Putamen (tissue), 1 donor: Measurements from ENCODE around the gene GNAL.
A peak's percentile ranks its signal among the peaks of the same experiment; 100 is the strongest.

ENCODE experiments used
- DNase-seq: peaks from one replicate; pipeline ENCODE4 v3.0.0-alpha.2; 2016; ENCODE audit warnings: low spot score

Gene GNAL

DNA sequence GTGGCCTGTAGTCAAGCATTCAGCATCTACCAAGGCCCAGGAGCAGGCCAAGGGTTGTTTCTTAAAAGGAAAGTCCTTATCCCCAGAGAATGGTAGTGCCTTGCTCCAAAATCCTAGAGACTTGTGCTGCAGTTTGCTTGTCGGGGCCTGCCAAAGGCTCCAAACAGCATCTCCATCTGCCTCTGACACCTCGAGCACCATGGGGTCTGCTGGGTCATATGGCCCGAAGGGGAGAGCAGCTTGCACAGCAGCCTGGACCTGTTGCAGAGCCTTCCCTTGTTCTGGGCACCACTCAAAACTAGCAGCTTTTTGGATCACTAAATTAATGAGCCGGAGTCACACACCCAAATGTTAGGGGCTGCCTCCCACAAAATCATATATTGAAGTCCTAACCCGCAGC, 35.7 kb downstream of the GNAL start:
- no peak for DNase-seq

DNA sequence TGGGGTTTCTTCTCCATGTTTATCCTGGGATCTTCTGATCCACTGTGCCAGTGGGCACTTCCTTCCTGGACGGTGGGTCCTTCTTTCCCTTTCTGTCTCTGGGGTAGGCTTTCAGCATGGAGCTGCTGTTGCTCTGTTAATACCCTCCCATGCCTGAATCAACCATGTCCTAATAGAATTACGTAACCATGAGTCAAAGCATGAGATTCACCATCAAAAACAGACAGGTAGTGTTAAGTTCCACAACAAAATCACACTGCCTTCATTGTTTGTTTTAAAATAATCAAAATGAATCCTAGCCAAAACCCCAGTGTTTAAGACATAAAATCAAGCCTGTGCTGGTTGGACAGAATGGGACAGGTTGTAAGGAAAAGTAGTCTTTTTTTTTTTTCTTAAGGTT, 37.5 kb downstream of the GNAL start:
- DNase-seq: no peak

DNA sequence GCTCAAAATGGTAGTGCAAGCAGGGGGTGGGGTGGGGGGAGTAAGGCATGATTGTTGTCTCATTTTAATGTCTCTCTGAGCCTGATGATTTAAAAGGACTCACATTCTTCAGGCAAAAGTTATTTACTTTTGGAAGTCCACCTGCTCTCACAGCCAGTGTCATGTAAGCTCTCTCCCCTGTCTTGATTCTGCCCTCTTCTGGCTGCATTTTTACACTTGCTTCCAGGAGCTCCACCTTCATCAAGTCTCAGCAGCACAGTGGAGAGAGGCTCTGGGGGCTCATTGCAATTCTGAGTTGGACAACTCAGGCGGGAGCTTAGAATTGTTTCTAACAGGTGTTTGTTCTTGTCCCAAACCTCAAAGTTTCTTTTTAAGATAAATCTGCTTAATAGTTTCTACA, 39.2 kb downstream of the GNAL start:
- no peak for DNase-seq

DNA sequence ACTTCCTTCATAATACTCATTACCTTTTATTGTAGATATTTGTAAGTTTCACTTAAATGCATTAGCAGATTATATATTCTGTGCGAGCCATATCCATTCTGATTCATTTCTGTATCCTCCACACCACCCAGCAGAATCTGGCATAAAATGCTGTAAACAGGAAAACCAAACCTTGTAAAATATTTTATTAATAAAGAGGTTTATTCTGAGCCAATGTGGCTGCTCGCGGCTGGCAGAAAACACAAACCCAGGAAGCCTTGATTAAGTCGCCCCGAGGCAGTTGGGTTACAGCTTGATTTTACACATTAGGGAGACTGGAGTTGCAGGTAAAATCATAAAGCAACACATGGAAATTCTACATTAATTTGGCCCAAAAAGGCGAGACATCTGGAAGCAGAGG, 40.5 kb downstream of the GNAL start:
- no peak for DNase-seq

DNA sequence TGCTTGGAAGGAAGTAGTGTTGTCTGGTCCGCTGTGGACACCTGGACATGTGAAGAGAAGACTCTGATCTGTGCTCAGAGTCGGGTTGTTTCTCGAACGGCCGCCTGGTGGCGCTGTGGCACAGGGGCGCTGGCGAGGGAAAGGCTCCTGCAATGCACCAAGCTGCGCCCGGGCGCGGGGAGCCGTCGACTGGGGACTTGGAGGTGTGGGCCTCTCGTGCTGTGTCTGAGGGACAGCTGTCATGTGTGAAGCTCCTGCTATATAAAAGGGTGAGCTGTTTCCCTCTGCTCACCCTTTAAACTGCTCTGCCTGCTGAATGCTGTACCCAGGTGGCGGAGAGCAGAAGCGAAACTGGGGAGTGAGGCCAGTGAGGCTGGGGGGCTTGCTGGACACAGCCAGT, 44.0 kb downstream of the GNAL start:
- DNase-seq: peak; percentile 54

DNA sequence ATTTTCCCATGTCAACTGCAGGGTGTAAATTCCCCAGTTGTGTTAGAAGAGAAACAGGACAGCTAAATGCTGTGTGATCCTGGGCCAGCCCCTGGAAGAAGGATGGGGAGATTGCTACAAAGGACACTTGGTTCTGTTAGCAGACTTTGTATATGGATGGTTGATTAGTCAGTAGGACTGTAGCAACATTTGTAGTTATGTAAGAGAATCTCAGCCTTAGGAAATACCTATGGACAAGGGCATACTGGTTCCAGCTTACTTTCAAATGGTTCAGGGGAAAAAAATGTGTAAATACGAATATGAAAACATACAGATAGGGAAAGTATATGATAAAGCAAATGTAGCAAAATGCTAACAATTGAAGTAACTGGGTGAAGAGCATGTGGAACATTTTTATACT, 47.6 kb downstream of the GNAL start:
- no peak for DNase-seq

DNA sequence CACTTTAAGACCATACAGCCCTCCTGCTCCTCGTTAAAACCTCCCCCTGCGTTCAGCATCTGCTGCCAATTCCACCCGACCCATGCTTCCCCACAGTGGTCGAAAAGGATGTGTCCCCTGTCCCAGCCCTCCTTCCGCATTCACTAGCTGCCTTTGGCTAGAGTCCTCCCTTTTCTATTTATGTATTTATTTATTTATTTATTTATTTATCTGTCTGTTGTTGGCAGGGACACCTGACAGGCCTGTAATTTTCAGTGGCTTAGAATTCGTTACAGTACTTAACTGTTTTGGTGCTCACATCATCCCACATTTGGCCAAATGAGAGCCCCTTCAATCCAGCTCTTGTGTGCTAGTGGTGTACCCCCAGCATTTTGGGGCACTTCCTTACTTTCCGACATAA, 50.8 kb downstream of the GNAL start:
- no peak for DNase-seq

DNA sequence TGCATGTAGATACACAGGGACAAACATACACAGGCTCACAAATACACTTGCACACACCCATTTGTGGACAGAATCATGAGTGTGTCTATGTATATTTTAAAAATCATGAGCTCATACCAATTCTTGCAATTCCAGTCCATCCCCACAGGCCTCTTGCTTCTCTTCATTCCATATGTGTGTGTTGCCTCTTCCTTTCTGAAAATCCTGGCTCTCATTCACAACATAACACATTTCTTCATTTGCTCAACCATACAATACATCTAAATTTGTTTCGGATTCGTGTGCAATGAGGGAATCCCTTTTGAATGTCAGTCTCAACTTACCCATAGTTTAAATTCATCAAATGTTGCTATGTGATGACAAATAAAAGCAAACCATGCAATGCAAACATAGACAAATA, 51.4 kb downstream of the GNAL start:
- no peak for DNase-seq

DNA sequence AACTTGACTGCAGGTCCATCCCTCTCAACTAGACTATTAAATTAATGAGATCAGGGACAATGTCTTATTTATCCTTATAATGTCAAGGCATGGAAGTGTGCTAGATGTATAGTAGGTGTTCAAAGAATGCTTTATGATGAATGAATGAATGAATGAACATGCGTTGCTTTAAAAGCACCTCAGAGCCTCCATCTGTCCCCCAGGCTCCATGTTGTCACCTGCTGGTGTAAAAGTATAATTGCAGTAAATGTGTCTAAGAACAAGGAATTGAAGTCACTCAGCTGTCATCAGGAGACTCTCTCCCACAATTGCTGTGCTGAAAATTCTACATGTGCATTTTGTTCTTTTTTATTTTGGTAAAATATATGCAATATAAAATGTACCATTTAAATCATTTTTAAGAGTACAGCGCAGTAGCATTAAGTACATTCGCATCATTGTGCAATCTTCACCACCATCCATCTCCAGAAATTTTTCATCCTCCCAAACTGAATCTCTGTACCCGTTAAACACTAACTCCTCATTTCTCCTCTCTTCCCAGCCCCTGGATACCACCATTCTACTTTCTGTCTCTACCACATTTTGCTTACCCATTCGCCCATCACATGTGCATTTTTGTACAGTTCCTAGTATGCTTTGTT, 52.6 kb downstream of the GNAL start:
- DNase-seq: peak; percentile 54

DNA sequence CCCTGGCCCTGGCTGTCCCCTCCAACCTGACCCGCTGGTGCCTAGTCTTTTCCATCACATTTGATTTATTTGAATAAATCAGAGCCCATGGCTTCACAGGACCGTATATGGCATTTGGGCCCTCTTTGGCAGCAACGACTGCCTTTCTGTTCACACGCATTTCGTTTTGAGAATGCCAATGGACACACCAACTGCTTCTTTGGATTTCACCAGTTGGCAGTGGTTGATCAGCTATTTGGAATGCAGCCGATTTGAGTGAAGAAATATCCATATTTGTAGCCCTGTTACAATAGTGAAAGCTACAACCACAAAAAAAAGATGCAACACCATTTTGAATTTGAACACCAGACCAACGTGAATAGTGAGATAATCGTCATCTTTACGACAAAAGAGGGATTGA, 56.5 kb downstream of the GNAL start:
- no peak for DNase-seq

DNA sequence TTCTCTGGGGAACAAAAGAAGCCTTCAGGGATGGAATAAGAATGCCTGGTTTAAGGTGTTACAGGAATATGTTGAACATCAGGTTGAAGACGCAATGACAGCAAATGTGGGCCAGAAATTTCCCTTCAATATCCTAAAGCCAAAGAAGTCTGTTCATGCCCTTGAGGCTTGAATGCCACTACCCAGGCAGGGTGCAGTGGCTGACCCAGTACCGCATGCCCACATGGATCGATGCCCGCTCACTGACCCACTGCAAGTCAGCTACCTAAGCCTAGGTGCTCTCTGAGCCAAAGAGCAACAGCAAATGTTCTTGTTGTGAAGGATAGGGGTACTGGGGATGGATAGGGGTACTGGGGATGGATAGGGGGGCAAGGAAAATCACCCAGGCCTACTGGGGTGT, 58.2 kb downstream of the GNAL start:
- DNase-seq: no peak

DNA sequence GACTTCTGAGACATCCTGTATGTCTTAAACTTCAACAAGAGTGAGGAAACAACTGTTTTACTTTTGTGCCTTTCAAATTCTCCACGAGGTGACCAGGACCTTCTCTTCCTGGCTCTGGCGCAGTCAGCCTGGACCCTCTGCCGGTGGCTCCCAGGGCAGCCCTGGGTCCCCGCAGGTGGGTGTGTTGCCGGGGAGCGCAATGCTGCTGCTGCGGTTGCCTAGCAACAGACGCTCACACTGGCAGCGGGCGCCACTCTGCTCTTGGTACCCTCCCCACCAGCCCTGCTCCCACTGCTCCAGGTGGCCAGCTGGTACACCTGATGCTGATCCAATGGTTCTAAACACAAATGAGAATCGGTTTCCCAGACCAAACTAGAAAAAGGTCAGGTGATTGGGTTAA, 58.7 kb downstream of the GNAL start:
- peak; percentile 34 for DNase-seq

DNA sequence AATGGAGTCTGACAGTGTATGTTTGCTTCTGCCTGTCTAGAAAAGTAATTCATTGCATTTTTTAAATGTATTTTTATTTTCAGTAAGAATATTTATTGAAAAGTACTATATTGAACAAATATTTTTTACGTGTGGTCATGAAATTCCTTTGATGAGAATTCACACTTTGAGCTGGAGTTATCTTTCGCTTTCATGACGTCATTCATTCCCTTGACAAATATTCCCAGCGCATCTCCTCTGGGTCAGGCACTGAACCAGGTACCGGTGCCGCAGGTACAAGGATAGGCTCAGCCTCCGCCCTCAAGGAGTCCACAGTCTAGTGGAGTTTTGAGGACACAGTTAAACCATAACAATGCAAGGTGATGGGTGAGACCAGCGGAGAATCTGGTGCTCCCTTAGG, 60.2 kb downstream of the GNAL start:
- no peak for DNase-seq

DNA sequence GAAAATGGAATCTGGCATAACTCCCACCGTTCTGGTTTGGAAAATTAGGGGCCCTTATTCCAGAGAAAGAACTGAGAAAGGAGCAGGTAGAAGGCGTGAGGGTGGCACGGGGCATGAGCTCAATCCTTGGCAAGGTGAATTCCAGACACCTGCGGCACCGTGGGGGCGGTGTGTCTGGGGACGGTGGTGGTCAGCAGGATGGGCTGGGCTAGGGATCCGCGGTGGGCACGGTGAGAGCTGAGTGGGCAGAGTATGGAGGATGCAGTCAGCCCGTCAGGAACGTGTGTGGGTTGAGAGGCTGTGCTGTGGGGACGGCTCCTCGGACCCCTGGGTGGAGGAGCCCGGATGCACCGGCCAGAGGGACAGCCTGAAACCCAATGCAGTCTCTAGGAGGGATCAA, 61.1 kb downstream of the GNAL start:
- no peak for DNase-seq

DNA sequence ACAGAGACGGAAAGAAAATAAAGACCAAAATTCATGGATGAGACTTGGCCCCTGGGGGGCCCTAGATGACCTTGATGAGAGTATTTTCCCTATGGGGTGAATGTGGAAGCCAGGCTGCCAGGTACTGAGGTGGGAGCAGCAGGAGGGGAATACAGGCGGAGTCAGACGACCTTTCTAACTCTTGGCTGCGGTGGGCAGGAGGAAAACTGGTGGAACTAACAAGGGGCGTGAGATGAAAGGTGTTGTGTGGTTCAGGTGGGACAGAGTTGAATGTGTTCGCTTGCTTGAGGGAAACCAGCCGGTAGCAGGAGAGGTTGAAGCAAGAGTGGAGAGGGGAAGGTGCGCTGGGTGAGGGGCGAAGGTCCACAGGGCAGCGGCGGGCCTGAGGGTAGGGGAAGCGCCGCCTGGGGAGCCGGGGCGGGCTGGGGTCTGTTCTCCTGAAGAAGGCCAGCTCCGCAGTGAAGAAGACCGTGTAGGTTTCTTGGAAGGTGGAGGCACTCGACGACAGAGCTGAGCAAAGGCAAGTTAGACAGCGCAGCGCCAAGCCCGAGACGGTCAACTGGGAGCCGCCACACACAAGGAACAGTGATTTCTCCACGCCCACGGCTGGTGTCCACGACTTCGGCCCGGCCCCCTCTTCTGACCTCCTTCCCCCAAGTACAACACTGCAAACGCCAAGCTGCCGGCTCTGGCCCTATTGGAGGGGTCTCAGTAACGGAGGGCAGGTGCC, 61.7 kb downstream of the GNAL start:
- no peak for DNase-seq

DNA sequence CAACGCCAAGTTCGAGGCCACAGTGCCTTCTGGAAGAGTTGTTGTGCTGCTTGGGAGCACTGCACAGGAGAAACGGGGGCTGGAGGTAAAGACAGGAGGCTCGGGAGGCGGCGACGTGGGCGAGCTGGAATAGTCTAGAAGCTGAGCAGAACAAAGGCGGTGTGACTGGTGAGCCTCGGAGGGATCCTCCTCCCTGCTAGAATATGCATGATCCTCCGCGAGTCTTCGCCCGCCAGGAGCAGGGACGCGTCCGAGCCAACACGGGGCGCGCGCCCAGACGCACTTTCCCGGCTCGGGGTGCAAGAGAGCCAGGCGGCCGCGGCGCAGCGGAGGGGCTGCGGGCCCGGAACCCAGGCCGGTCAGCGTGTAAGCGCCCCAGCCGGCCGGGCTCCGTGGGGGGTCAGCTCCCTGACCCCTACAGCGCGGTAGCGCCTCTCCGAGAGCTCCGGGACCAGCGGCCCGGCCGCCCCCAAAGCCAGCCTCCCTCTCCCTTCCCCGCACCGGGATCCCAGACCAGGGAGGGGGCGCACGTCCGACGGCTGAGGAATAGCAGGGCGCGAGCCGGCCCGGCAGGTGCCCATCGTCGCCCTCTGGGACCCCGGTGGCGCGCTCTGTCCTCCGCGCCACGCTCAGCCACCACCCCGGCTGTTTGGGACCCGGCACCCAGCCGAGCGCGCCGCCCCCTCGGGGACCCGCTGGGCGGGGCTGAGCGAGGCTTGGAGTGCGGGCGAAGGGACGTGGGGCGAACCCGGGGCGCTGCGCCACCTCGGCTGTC, 62.5 kb downstream of the GNAL start:
- DNase-seq: peak; percentile 83

DNA sequence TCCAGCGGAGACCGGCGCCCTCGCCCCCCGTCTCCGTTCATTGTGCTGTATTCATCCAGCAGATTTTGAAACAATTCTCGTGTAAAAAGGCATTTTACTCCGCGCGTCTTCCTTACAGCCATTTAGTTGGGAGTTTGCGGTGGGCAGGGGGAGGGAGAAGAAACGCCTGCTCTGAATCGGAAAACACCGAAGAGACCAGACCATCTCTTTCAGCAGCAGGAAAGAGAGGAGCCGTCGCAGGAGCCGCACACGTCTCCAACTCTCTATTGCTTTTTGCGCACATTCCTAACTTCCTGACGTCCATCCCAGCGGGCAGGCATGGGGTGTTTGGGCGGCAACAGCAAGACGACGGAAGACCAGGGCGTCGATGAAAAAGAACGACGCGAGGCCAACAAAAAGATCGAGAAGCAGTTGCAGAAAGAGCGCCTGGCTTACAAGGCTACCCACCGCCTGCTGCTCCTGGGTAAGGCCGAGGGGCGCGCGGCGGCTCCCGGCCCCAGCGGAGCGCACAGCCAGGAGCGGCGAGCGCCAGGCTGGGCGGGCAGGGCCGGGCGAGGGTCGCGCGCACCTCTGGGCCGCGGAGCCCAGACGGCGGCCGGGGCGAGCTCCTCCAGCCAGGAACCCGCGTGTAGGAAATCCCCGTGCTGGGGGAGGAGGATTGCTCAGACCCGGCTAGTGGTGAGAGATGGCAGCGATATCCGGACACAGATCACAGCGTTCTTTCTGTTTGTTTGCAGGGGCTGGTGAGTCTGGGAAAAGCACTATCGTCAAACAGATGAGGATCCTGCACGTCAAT, 63.2 kb downstream of the GNAL start:
- no peak for DNase-seq

DNA sequence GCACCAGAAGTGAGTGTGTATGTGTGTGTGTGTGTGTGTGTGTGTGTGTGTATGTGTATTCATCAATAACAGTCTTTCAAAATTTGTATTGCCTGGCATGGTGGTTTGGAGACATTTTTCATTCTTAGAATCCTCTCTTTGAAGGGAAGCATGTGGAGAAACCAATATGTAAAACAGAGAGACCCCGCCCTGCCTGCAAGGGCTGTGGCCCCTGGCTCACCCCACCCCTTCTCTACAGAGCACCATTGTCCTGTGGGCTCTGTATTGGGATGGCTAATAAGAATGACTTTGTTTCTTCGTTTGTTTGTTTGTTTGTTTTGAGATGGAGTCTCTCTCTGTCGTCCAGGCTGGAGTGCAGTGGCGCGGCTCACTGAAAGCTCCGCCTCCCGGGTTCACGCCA, 65.9 kb downstream of the GNAL start:
- DNase-seq: no peak

DNA sequence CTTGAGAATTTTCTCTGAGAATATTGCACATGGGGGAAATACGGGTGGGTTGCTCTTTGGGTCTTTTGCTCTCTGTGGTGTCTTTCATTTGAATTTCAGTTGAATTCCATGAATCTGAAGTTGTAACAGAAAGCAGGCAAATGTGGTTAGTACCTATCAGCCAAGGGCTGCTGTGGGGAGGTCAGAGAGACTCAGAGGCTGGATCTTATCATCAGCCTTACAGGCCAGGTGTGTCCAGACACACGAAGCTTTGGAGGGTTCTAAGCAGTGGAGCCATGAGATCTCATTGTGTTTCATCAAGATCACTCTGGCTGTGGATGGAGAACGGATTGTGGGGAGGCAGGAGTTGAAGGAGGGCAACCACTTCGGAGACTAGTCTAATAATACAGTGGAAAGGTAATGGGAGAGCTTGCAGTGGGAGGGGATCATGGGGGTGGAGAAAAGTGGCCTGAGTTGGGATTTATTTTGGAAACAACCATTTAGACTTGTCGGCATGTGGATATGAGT, 68.1 kb downstream of the GNAL start:
- DNase-seq: no peak

DNA sequence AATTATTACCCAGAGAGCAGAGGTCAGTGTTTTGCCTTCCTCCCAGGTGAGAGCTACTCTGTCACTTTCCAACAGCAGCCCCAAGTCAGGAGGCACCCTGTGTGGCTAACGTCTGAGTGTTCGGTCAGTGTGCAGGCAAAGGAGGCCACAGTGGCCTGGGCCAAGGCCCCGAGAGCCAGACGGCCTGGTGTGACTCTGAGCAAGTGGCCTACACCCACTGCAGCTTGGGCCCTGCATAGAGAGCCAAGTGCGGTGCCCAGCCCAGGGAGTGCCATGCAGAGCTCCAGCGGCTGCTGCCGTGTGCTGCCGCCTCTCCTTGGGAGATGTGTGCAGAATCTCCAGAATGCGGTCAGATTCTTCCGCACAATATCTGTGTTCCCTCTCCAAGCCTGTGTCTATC, 70.4 kb downstream of the GNAL start:
- no peak for DNase-seq

DNA sequence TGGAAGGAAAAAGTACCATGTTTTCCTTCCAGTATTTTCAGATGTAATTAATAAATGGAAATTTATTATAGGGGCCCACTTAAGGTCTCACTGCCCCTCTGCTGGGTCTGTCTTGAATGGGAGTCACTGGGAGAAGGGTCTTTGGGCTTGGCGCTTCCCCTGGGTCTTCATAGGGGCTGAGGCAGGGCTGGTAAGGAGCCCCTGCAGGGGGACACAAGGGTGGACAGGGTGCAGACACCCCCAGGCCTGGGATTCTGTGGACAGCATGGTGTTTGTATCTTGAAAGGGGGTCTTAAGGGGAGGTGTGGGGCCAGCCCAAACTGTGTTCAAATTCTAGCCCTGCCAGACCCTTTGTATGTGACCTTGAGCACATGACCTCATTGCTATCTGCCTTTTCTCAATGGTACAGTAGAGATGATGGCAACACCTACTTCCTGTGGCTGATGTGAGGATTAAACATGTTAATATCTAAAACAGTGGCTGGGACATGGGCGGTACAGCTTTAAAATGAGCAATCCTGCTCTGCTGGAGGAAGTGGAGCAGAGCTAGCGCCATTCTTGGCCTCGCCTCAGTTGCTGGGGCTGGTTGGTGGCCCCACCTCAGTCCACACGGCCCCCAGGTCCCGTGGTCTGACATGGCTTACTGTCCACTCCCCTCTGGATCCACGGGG, 71.6 kb downstream of the GNAL start:
- no peak for DNase-seq

DNA sequence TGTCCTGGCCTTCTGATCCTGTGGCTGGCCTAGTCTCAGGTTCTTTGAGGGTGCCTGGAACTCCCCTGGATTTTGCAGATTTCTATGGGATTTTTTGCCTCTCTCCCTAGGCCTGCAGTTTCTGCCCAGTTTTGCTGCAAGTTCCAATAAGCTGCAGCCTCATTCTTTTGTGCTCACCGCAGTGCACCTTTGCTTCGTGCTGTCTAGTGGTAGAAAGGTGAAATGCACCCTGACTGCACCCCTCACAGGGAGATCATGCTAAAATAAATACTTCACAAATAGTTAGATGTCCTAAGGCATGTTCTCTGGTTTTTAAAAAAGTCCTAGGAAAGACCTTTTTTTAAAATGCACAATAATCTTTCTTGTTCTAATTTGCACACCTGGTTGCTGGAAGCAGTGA, 72.5 kb downstream of the GNAL start:
- DNase-seq: no peak
